SK-N-SH treated with all-trans-retinoic acid at 6 μM for 48 hours (cell line): Measurements from ENCODE around the gene UGT2B7.

Source experiments
- ARNTL ChIP-seq: fragments of 450-650 bp; formaldehyde crosslinking; IDR thresholded peaks from 2 replicates; pipeline ENCODE4 v1.5.0; 2020; ENCODE audit warnings: low read depth, mild to moderate bottlenecking, moderate library complexity, borderline replicate concordance
- CSRNP3 ChIP-seq: fragments of 250-450 bp; sonication (Bioruptor Pico); IDR thresholded peaks from 2 replicates; pipeline ENCODE4 v1.5.1; 2021; ENCODE audit warnings: mild to moderate bottlenecking, moderate library complexity
- ESRRG ChIP-seq: fragments of 250-450 bp; sonication (Bioruptor Pico); IDR thresholded peaks from 2 replicates; pipeline ENCODE4 v1.6.1; 2021; ENCODE audit warnings: mild to moderate bottlenecking
- ISL1 ChIP-seq: fragments of 250-450 bp; sonication (Bioruptor Pico); IDR thresholded peaks from 2 replicates; pipeline ENCODE4 v2.1.2; 2022; ENCODE audit warnings: mild to moderate bottlenecking, moderate library complexity
- OSR1 ChIP-seq: fragments of 250-450 bp; sonication (Bioruptor Pico); IDR thresholded peaks from 2 replicates; pipeline ENCODE4 v1.8.0; 2022; ENCODE audit warnings: moderate library complexity, mild to moderate bottlenecking, inconsistent platforms
- PATZ1 ChIP-seq: fragments of 250-450 bp; sonication (Bioruptor Pico); IDR thresholded peaks from 2 replicates; pipeline ENCODE4 v1.8.0; 2020; ENCODE audit warnings: mild to moderate bottlenecking, moderate library complexity, borderline replicate concordance
- PPARA ChIP-seq: fragments of 250-450 bp; sonication (Bioruptor Pico); IDR thresholded peaks from 2 replicates; pipeline ENCODE4 v1.5.0; 2020; ENCODE audit warnings: mild to moderate bottlenecking, borderline replicate concordance
- RARB ChIP-seq: fragments of 250-450 bp; sonication (Bioruptor Pico); IDR thresholded peaks from 2 replicates; pipeline ENCODE4 v1.8.0; 2021; ENCODE audit warnings: mild to moderate bottlenecking, moderate library complexity
- SNAI2 ChIP-seq: fragments of 250-450 bp; sonication (Bioruptor Pico); IDR thresholded peaks from 2 replicates; pipeline ENCODE4 v1.5.0; 2020; ENCODE audit warnings: mild to moderate bottlenecking, moderate library complexity
- TOX ChIP-seq: fragments of 250-450 bp; sonication (Bioruptor Pico); IDR thresholded peaks from 2 replicates; pipeline ENCODE4 v1.8.0; 2021; ENCODE audit warnings: mild to moderate bottlenecking, moderate library complexity, borderline replicate concordance
- ZNF565 ChIP-seq: fragments of 450-650 bp; formaldehyde crosslinking; conservative IDR thresholded peaks from 2 replicates; pipeline ENCODE4 v1.5.0; 2020; ENCODE audit warnings: low read depth, mild to moderate bottlenecking, moderate library complexity

- TF ChIP-seq SNAI2 (CRISPR knock-in tag) (no peak), ARNTL (CRISPR knock-in tag) (no peak), PATZ1 (CRISPR knock-in tag) (no peak), ESRRG (CRISPR knock-in tag) (no peak), ZNF565 (CRISPR knock-in tag) (no peak), OSR1 (CRISPR knock-in tag) (no peak), TOX (CRISPR knock-in tag) (no peak), PPARA (no peak), ISL1 (no peak), CSRNP3 (CRISPR knock-in tag) (no peak), RARB (CRISPR knock-in tag) (no peak)
These were observed 37.7 kb upstream of the UGT2B7 start for GRCh38 chr4:69058410-69059059.
